ENCODE results near the gene CYP4Z1.
"Not testable (repeated sequence)": the region's sequence is repeated elsewhere in the genome, so short reads cannot be mapped to it uniquely, and the experiment has no call there.

DNA sequence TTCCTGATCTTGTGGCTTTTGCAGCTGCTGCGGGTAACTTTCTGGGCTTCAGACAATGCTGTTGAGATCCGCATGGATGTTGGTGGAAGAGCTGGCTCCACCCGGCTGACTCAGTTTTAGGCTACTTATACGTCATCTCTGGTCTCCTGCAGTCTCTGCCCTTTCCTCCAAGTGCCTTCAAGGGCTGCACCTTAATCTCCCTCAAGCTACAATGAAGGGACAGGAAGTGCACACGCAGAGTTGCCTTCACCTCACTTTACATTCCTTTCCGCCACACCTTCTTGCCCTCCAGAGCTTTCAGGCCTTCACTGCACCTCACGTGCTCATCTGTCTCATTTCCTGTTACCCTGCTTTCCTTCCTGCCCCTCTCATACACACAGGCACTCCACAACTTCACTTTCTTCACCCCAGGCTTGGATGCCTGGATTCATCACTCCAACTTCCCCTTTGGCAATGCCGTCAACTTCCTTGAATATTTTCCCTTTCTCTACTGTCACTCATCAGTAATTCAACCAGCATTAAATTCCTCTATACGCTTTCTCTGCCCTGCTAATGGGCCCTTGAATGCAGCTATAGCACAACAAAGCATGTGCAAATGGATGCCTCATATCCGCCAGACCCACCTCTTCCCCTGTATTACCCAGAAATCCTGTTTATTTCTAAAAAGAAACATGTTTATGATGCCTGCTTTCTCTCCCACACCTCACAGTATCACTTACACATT, 41.0 kb downstream of the CYP4Z1 start:
- TF ChIP-seq, protein P1, sequence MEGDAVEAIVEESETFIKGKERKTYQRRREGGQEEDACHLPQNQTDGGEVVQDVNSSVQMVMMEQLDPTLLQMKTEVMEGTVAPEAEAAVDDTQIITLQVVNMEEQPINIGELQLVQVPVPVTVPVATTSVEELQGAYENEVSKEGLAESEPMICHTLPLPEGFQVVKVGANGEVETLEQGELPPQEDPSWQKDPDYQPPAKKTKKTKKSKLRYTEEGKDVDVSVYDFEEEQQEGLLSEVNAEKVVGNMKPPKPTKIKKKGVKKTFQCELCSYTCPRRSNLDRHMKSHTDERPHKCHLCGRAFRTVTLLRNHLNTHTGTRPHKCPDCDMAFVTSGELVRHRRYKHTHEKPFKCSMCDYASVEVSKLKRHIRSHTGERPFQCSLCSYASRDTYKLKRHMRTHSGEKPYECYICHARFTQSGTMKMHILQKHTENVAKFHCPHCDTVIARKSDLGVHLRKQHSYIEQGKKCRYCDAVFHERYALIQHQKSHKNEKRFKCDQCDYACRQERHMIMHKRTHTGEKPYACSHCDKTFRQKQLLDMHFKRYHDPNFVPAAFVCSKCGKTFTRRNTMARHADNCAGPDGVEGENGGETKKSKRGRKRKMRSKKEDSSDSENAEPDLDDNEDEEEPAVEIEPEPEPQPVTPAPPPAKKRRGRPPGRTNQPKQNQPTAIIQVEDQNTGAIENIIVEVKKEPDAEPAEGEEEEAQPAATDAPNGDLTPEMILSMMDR (IDR thresholded peaks at IDR 0.05): not testable (repeated sequence)
- not testable (repeated sequence) for TF ChIP-seq POLR2A, POLR2AphosphoS5 (IDR thresholded peaks at IDR 0.05)
